ENCODE results near the gene TMPRSS9. TPM values are rescaled to one million over a fixed set of nuclear protein-coding genes. Genes with fewer than 3 reads are reported as not detected.
A peak's percentile ranks its signal among the peaks of the same experiment; 100 is the strongest.

The TMPRSS9 gene
- total and polyA plus RNA-seq, 2 of the 13 experiments (the other 11 are each of a cell fraction or from before 2014, with no cell fraction given): 2.5 to 5.2 TPM

- TF ChIP-seq ATF6 (CRISPR knock-in tag; conservative IDR thresholded peaks at IDR 0.05) (no peak), ZMAT3 (CRISPR knock-in tag; conservative IDR thresholded peaks at IDR 0.05) (peak; percentile 88; the same call in 1 of the 2 replicates), ZFP90 (CRISPR knock-in tag; IDR thresholded peaks at IDR 0.05; ENCODE audit: borderline replicate concordance) (peak; percentile 74; the same call in 1 of the 2 replicates), HNRNPL (IDR thresholded peaks at IDR 0.05; ENCODE audit: low read depth, low read length) (peak; percentile 99), KMT2A (CRISPR knock-in tag; IDR thresholded peaks at IDR 0.05) (no peak), ZNF282 (IDR thresholded peaks at IDR 0.05; ENCODE audit: partially characterized antibody) (no peak), ZNF792 (CRISPR knock-in tag; IDR thresholded peaks at IDR 0.05) (0 out of 2 replicates have a peak, but pooled peaks have one; percentile 43), MED8 (CRISPR knock-in tag; IDR thresholded peaks at IDR 0.05; ENCODE audit: insufficient replicate concordance) (no peak), AKAP8 (CRISPR knock-in tag; IDR thresholded peaks at IDR 0.05) (peak; percentile 82; the same call in 1 of the 2 replicates), ZNF331 (CRISPR knock-in tag; IDR thresholded peaks at IDR 0.05) (no peak; the same call in 1 of the 2 replicates), SNAPC4 (CRISPR knock-in tag; IDR thresholded peaks at IDR 0.05) (no peak), ZNF597 (CRISPR knock-in tag; IDR thresholded peaks at IDR 0.05) (no peak), ZNF24 (IDR thresholded peaks at IDR 0.05) (no peak), SMYD3 (CRISPR knock-in tag; IDR thresholded peaks at IDR 0.05) (no peak), CREM (IDR thresholded peaks at IDR 0.05) (peak; percentile 68), CREM (CRISPR knock-in tag; IDR thresholded peaks at IDR 0.05) (no peak), SIX1 (CRISPR knock-in tag; IDR thresholded peaks at IDR 0.05; ENCODE audit: borderline replicate concordance) (no peak), JUNB (CRISPR knock-in tag; IDR thresholded peaks at IDR 0.05; ENCODE audit: borderline replicate concordance) (no peak), ZNF563 (CRISPR knock-in tag; IDR thresholded peaks at IDR 0.05) (peak; percentile 93), MXI1 (IDR thresholded peaks at IDR 0.05; ENCODE audit: borderline replicate concordance, low read depth, low read length) (no peak; the same call in 2 of the 3 replicates), HOMEZ (CRISPR knock-in tag; IDR thresholded peaks at IDR 0.05; ENCODE audit: low read depth) (peak; percentile 31; the same call in 1 of the 2 replicates)
Observed at GRCh38 chr19:2416321-2417097, 56.4 kb downstream of the TMPRSS9 start (continued).
